ENCODE data around the gene STAM. TPM values are rescaled to one million over a fixed set of nuclear protein-coding genes. Genes with fewer than 3 reads are reported as not detected.

The STAM gene
- polyA plus RNA-seq, 1 donor (not counting 4 experiments of a cell fraction or from before 2014, with no cell fraction given): 34.1 TPM

GRCh38 chr10:17736223-17736622 is 92.3 kb downstream of the STAM start:
- Histone ChIP-seq H2AFZ (ENCODE audit: control insufficient read depth, low read length) (no peak overlapping the region), H3K4me3 (ENCODE audit: control insufficient read depth in 2 of 3, extremely low read depth in 1 of 3, insufficient read depth in 2 of 3, low read depth in 1 of 3, low read length in 3 of 3) (no peak overlapping the region), H3K9me1 (ENCODE audit: control insufficient read depth, extremely low read depth, insufficient read depth, low read length) (no peaks in the 10 kb centered on the region), H3K27ac (ENCODE audit: control insufficient read depth, insufficient read depth, low read length) (no peak overlapping the region), H3K27me3 (ENCODE audit: control insufficient read depth, extremely low read depth, insufficient read depth, low read length) (no peaks in the 10 kb centered on the region), H3K4me1 (ENCODE audit: control insufficient read depth, extremely low read depth, insufficient read depth, low read length) (no peaks in the 10 kb centered on the region), H3K9ac (ENCODE audit: control insufficient read depth, extremely low read depth, insufficient read depth, low read length) (no peak overlapping the region), H3K36me3 (ENCODE audit: control insufficient read depth in 2 of 2, extremely low read depth in 1 of 2, insufficient read depth in 2 of 2, low read length in 2 of 2) (peaks cover 0 to 4% of the 10 kb centered on the region in 2 experiments), H4K20me1 (ENCODE audit: control insufficient read depth, extremely low read depth, insufficient read depth, low read length) (no peaks in the 10 kb centered on the region), H3K4me2 (ENCODE audit: control insufficient read depth, extremely low read depth, insufficient read depth, low read depth, low read length) (no peak overlapping the region), H3K9me3 (ENCODE audit: control insufficient read depth, low read depth, low read length) (no peaks in the 10 kb centered on the region), H3K79me2 (ENCODE audit: control insufficient read depth, insufficient read depth, low read length) (no peaks in the 10 kb centered on the region)
- no peak for DNase-seq (ENCODE audit: low read depth, low spot score)
- peak in 2 of 3 experiments; percentile 11 to 47 for TF ChIP-seq CTCF (optimal IDR thresholded peaks at IDR 0.05 in 1 of 3, IDR thresholded peaks at IDR 0.05 in 1 of 3, conservative IDR thresholded peaks at IDR 0.05 in 1 of 3; ENCODE audit: extremely low read depth in 1 of 3, insufficient read depth in 2 of 3, low read length in 3 of 3)
- no peak for TF ChIP-seq EZH2 (IDR thresholded peaks at IDR 0.05; ENCODE audit: low read length)
- FAIRE-seq: peak; percentile 32
- dilution Hi-C loops (cut with MboI; ENCODE audit: extremely low pct_ligation_motif_present, low sequenced_read_pairs): no loop called here

- no peak overlapping the region for H3K9ac ChIP-seq (ENCODE audit: control insufficient read depth, extremely low read depth, insufficient read depth, low read length)
- H3K9me3 ChIP-seq (ENCODE audit: control insufficient read depth, low read depth, low read length): no peaks in the 10 kb centered on the region
- peak; percentile 76 for FAIRE-seq
- no peaks in the 10 kb centered on the region for H3K27me3 ChIP-seq (ENCODE audit: control insufficient read depth, extremely low read depth, insufficient read depth, low read length)
- H3K4me3 ChIP-seq (ENCODE audit: control insufficient read depth in 2 of 3, extremely low read depth in 1 of 3, insufficient read depth in 2 of 3, low read depth in 1 of 3, low read length in 3 of 3): no peak overlapping the region
- no peaks in the 10 kb centered on the region for H3K79me2 ChIP-seq (ENCODE audit: control insufficient read depth, insufficient read depth, low read length)
- TF ChIP-seq EZH2 (IDR thresholded peaks at IDR 0.05; ENCODE audit: low read length) (no peak), CTCF (optimal IDR thresholded peaks at IDR 0.05 in 1 of 3, IDR thresholded peaks at IDR 0.05 in 1 of 3, conservative IDR thresholded peaks at IDR 0.05 in 1 of 3; ENCODE audit: extremely low read depth in 1 of 3, insufficient read depth in 2 of 3, low read length in 3 of 3) (peak; percentile 5 to 46 (median 39))
- H3K36me3 ChIP-seq (ENCODE audit: control insufficient read depth in 2 of 2, extremely low read depth in 1 of 2, insufficient read depth in 2 of 2, low read length in 2 of 2): peaks cover 0 to 4% of the 10 kb centered on the region in 2 experiments
- no peaks in the 10 kb centered on the region for H4K20me1 ChIP-seq (ENCODE audit: control insufficient read depth, extremely low read depth, insufficient read depth, low read length)
- H3K27ac ChIP-seq (ENCODE audit: control insufficient read depth, insufficient read depth, low read length): no peak overlapping the region
- dilution Hi-C loops (cut with MboI; ENCODE audit: extremely low pct_ligation_motif_present, low sequenced_read_pairs): no loop called here
- H3K4me2 ChIP-seq (ENCODE audit: control insufficient read depth, extremely low read depth, insufficient read depth, low read depth, low read length): no peak overlapping the region
- no peaks in the 10 kb centered on the region for H3K4me1 ChIP-seq (ENCODE audit: control insufficient read depth, extremely low read depth, insufficient read depth, low read length)
- H3K9me1 ChIP-seq (ENCODE audit: control insufficient read depth, extremely low read depth, insufficient read depth, low read length): no peaks in the 10 kb centered on the region
- H2AFZ ChIP-seq (ENCODE audit: control insufficient read depth, low read length): no peak overlapping the region
- no peak for DNase-seq (ENCODE audit: low read depth, low spot score)
Observed at GRCh38 chr10:17737027-17737965, 93.3 kb downstream of the STAM start.

Data from keratinocyte (primary cell).